ENCODE data around the gene FAM199X. TPM values are rescaled to one million over a fixed set of nuclear protein-coding genes. Genes with fewer than 3 reads are reported as not detected.

Gene FAM199X
- 14.8 to 20.7 TPM (median 19.4 TPM) in 5 replicates for total RNA-seq (2022; extraction: Qiagen RNA extraction)

DNA sequence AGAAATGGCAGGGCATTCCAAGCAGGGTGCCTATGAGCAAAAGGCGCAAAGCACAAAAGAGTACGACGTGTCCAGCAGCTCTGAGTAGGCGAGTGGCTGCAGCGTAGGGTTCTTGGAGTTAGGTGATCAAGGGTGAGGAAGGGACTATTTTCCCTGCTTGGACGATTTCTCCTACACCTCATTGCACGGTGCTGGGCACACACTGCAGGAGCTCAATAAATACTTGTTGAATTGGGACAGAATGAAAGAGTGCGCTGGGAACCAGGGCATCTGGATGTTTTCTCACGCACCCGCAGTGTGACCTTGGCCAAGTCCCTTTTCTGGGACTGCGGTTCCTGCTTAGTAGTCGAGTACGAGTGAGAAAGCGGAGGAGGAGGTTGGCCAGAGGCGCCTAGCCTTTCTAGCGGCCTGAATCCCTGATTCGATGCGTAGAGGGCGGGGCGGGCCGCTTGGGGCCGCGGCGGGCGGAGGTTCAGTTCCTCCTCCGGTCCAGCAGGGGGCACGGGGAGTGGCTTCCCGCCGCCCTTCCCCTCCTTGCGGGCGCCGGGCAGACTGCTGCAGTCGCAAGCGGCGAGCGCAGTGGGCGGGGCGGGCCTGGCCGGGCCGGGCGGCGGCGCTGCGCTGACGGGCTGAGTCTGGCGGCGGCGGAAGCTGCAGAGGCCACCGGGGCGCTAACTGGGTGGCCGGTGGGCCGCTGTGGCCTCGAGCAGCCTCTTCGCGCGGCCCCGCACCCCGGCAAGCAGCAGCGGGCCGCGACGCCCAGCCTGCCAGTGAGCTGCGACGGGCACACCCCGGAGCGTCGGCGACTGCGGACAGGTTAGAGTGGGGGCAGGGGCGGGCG is at the start of gene FAM199X:
Gene FAM199X (plus strand): TSS at position 560 of the 841 bp plus-strand sequence. CDS start 333 bp downstream, outside the sequence.

DNA sequence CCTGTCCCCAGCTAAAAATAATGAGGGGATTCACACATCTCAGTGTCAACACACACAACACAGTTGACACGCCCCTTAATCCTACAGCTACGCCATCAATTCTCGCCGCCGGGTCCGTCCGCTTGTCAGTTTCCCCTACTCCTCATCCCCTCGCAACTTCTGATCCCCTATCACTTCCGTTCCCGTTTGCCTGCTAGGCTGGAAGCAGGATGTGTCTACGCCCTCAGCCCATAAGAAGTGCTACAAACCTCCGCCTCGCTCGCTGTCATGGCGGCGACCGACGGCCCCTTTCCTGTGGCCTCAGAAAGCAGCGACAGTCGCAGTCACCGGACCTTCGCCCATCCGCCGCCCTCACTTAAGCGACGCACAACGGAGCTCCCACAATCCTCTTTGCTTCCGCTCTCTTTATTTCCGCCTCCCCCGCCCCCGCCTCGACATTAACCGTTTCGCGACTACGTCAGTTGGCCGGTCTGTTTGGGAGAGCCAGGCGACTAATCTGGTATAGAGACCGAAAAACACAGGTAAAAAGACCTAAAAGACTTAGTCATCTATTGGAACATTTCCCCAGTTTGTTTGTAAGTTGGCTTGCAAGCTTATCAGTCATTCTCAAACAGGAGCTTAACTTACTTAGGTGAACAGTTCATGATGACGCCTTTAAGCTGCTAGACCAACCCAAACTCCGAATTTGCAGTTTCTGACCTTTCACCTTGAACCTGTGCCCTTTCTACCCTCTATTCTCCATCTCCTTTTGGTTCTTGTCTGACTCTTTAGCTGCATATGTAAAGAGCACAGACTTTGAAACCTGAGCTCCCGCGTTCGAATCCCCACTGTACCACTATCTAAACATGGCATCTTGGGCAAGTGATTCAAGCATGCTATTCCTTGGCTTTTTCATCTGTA is 9.4 kb upstream of the FAM199X start, which contains the start of gene SLC25A53:
Gene SLC25A53 (minus strand): TSS at position 380 of the 900 bp plus-strand sequence. CDS start 51,752 bp downstream, outside the sequence.

Other genes starting within 250 kb of the FAM199X start
- gene TMSB15B, start 203.8 kb upstream of the FAM199X start, total RNA-seq (2022; extraction: Qiagen RNA extraction): 5.0 to 7.5 TPM (median 5.9 TPM) in 5 replicates
- gene H2BW1, start 152.7 kb upstream of the FAM199X start, total RNA-seq (2022; extraction: Qiagen RNA extraction): not detected in 5 replicates
- not detected in 5 replicates for gene H2BW2, start 126.5 kb upstream of the FAM199X start, total RNA-seq (2022; extraction: Qiagen RNA extraction)
- 0.07 to 0.13 TPM (median 0.11 TPM) in 4 of 5 replicates, not detected in the other for gene TMSB15C, start 90.2 kb upstream of the FAM199X start, total RNA-seq (2022; extraction: Qiagen RNA extraction)
- gene ZCCHC18, start 53.9 kb upstream of the FAM199X start, total RNA-seq (2022; extraction: Qiagen RNA extraction): 0.02 to 0.24 TPM (median 0.09 TPM) in 4 of 5 replicates, not detected in the other
- 3.2 to 4.2 TPM (median 3.4 TPM) in 5 replicates for gene SLC25A53, start 9.4 kb upstream of the FAM199X start, total RNA-seq (2022; extraction: Qiagen RNA extraction)
- gene ESX1, start 88.5 kb downstream of the FAM199X start, total RNA-seq (2022; extraction: Qiagen RNA extraction): 0.05 to 0.15 TPM (median 0.09 TPM) in 3 of 5 replicates, not detected in the others